Stomach (tissue), 8 donors: ENCODE data around the gene JRKL. TPM values are rescaled to one million over a fixed set of nuclear protein-coding genes. Genes with fewer than 3 reads are reported as not detected.

Experiments used
- polyA plus RNA-seq, 3 donors: library from polyadenylated mRNA; stranded (reverse); fragments of 200-250 nt; gene quantifications; one replicate each; pipeline ENCODE4 v1.2.3, GENCODE V29; 2013
- small RNA-seq, 4 donors: library from RNA; depleted of rRNA; stranded (forward); fragments of <200 nt; gene quantifications; one replicate each; pipeline ENCODE3, GENCODE V24; 2016
- total RNA-seq, 5 donors: library from RNA; depleted of rRNA; stranded (reverse); fragments of >200 nt; gene quantifications; one replicate each; pipeline versions ENCODE4 v1.1.0 to v1.2.3, GENCODE V29; 2014 to 2016
- donor health status: healthy with polysubstance abuse.
- donor health status: Bipolar disorder and iron deficiency.
- donor health status: healthy.

JRKL gene
- total and polyA plus RNA-seq, 8 donors: 2.7 to 11.9 (median 4.8) TPM

Small RNA genes lying within 50 kb of the gene (small RNA-seq; reads per million reads assigned to genes)
- 0 reads per million in 4 donors for gene MIR1260B

Other genes starting within 250 kb of the JRKL start
- 10 to 100 TPM in 4 of 5 donors, 1 to 10 TPM in 1; 7.8 to 22.8 (median 17.4) TPM for gene MAML2, start 46.8 kb upstream of the JRKL start, total RNA-seq
- gene MAML2, start 46.8 kb upstream of the JRKL start, polyA plus RNA-seq: 1 to 10 TPM; 1.3 to 3.4 (median 3.0) TPM
- gene CCDC82, start 101 bp upstream of the JRKL start, total RNA-seq: 100 to 1,000 TPM in 1 of 5 donors, 10 to 100 TPM in 4; 41.7 to 188 (median 58.4) TPM
- 10 to 100 TPM; 12.0 to 16.5 (median 12.7) TPM for gene CCDC82, start 101 bp upstream of the JRKL start, polyA plus RNA-seq